DOHH2 (cell line): ENCODE results near the gene ROBO1.
"Not testable (repeated sequence)": the region's sequence is repeated elsewhere in the genome, so short reads cannot be mapped to it uniquely, and the experiment has no call there.

Experiments used
- H3F3A ChIP-seq: fragments of 200-600 bp; sonication (generic), shearing (Covaris generic); 2 replicates; pipeline ENCODE4 v1.6.0; 2016; ENCODE audit warnings: antibody characterized with exemption, mild to moderate bottlenecking; ENCODE audit not compliant: control insufficient read depth, insufficient read depth
- H3K27ac ChIP-seq: fragments of 200-600 bp; sonication (generic); 2 replicates; pipeline ENCODE4 v1.5.1; 2014; ENCODE audit warnings: low read depth, mild to moderate bottlenecking, low read length, moderate library complexity
- H3K27me3 ChIP-seq: fragments of 200-600 bp; sonication (generic); 2 replicates; pipeline ENCODE4 v1.6.1; 2014; ENCODE audit warnings: mild to moderate bottlenecking, low read length, mixed read lengths; ENCODE audit not compliant: control insufficient read depth
- H3K36me3 ChIP-seq: fragments of 200-600 bp; sonication (generic); 2 replicates; pipeline ENCODE4 v1.6.1; 2014; ENCODE audit warnings: mild to moderate bottlenecking, low read length, moderate library complexity, mixed read lengths; ENCODE audit not compliant: control insufficient read depth
- H3K4me1 ChIP-seq: fragments of 200-600 bp; sonication (generic); 2 replicates; pipeline ENCODE4 v1.6.1; 2014; ENCODE audit warnings: mild to moderate bottlenecking, low read length, mixed read lengths; ENCODE audit not compliant: control insufficient read depth
- H3K4me2 ChIP-seq: fragments of 200-600 bp; sonication (generic); 2 replicates; pipeline ENCODE4 v1.6.0; 2014; ENCODE audit warnings: mild to moderate bottlenecking, low read length, moderate library complexity
- H3K4me3 ChIP-seq: fragments of 200-600 bp; sonication (generic); 2 replicates; pipeline ENCODE4 v1.5.1; 2014; ENCODE audit warnings: mild to moderate bottlenecking, low read length, mixed read lengths
- H3K79me2 ChIP-seq: fragments of 200-600 bp; sonication (generic); 2 replicates; pipeline ENCODE4 v1.6.1; 2014; ENCODE audit warnings: mild to moderate bottlenecking, low read length, mixed read lengths; ENCODE audit not compliant: control insufficient read depth
- H3K9me2 ChIP-seq: fragments of 200-600 bp; sonication (generic); replicated peaks from 2 replicates; pipeline ENCODE4 v1.6.1; 2014; ENCODE audit warnings: mild to moderate bottlenecking, low read length, mixed read lengths; ENCODE audit not compliant: control insufficient read depth
- H3K9me3 ChIP-seq: fragments of 200-600 bp; sonication (generic); 2 replicates; pipeline ENCODE4 v1.6.1; 2014; ENCODE audit warnings: antibody characterized with exemption, low read length, mixed read lengths; ENCODE audit not compliant: control insufficient read depth, insufficient read depth
- H4K20me1 ChIP-seq: fragments of 200-600 bp; sonication (generic); 2 replicates; pipeline ENCODE4 v1.6.0; 2014; ENCODE audit warnings: low read depth, mild to moderate bottlenecking, antibody characterized with exemption, low read length, moderate library complexity; ENCODE audit not compliant: control insufficient read depth, insufficient read depth
- CTCF ChIP-seq: fragments of 200-600 bp; sonication (generic); IDR thresholded peaks from one replicate; pipeline ENCODE4 v1.5.1; 2014; ENCODE audit warnings: antibody characterized with exemption, mild to moderate bottlenecking, low read depth, low read length; ENCODE audit not compliant: poor library complexity, severe bottlenecking
- EZH2phosphoT487 ChIP-seq: fragments of 200-600 bp; sonication (generic); IDR thresholded peaks from 2 replicates; pipeline ENCODE4 v1.6.1; 2017; ENCODE audit warnings: borderline replicate concordance, mild to moderate bottlenecking, antibody characterized with exemption, low read length, moderate library complexity, mixed read lengths

The ROBO1 gene

DNA sequence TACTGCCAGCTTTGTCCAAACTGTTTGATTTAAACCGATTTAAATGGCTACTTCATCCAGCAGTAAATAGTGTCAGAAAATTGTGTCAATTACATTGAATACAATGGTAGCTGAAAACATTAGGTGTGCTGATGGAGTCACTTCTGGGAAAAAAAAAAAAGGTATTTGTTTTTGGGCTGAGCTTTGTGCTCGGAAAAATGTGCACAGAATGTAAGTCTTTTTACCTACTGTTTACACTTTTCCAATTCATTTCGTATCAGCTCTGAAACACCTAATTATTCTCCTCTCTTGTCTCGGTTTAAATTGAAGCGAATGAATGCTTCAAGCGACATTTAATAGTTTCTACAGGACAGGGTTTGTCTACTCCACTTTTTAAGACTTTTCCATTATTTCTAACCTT lies 1078.4 kb downstream of the ROBO1 start:
- Histone ChIP-seq H3K4me1 (no peaks in the 10 kb centered on the region), H4K20me1 (no peaks in the 10 kb centered on the region), H3K36me3 (no peaks in the 10 kb centered on the region), H3K79me2 (no peaks in the 10 kb centered on the region), H3K9me2 (no peaks in the 10 kb centered on the region), H3K27me3 (no peaks in the 10 kb centered on the region), H3K4me2 (no peak overlapping the region), H3F3A (no peaks in the 10 kb centered on the region), H3K4me3 (no peak overlapping the region), H3K27ac (no peak overlapping the region), H3K9me3 (no peaks in the 10 kb centered on the region)
- TF ChIP-seq CTCF (no peak), EZH2phosphoT487 (no peak)

GRCh38 chr3:78687520-78687919 lies 1080.3 kb downstream of the ROBO1 start:
- H3K4me3 ChIP-seq: no peak overlapping the region
- H4K20me1 ChIP-seq: no peaks in the 10 kb centered on the region
- no peaks in the 10 kb centered on the region for H3K9me2 ChIP-seq
- TF ChIP-seq CTCF (no peak), EZH2phosphoT487 (no peak)
- no peaks in the 10 kb centered on the region for H3F3A ChIP-seq
- no peak overlapping the region for H3K4me2 ChIP-seq
- no peaks in the 10 kb centered on the region for H3K27me3 ChIP-seq
- no peaks in the 10 kb centered on the region for H3K79me2 ChIP-seq
- H3K27ac ChIP-seq: no peak overlapping the region
- H3K9me3 ChIP-seq: no peaks in the 10 kb centered on the region
- H3K4me1 ChIP-seq: no peaks in the 10 kb centered on the region
- no peaks in the 10 kb centered on the region for H3K36me3 ChIP-seq

- no peaks in the 10 kb centered on the region for H4K20me1 ChIP-seq
- H3K4me2 ChIP-seq: no peak overlapping the region
- no peak overlapping the region for H3K4me3 ChIP-seq
- TF ChIP-seq CTCF (no peak), EZH2phosphoT487 (no peak)
- H3K9me2 ChIP-seq: no peaks in the 10 kb centered on the region
- H3K27ac ChIP-seq: no peak overlapping the region
- no peaks in the 10 kb centered on the region for H3K79me2 ChIP-seq
- no peaks in the 10 kb centered on the region for H3K4me1 ChIP-seq
- no peaks in the 10 kb centered on the region for H3F3A ChIP-seq
- H3K36me3 ChIP-seq: no peaks in the 10 kb centered on the region
- H3K9me3 ChIP-seq: no peaks in the 10 kb centered on the region
- H3K27me3 ChIP-seq: no peaks in the 10 kb centered on the region
These were observed 1084.5 kb downstream of the ROBO1 start for GRCh38 chr3:78683284-78683683.

DNA sequence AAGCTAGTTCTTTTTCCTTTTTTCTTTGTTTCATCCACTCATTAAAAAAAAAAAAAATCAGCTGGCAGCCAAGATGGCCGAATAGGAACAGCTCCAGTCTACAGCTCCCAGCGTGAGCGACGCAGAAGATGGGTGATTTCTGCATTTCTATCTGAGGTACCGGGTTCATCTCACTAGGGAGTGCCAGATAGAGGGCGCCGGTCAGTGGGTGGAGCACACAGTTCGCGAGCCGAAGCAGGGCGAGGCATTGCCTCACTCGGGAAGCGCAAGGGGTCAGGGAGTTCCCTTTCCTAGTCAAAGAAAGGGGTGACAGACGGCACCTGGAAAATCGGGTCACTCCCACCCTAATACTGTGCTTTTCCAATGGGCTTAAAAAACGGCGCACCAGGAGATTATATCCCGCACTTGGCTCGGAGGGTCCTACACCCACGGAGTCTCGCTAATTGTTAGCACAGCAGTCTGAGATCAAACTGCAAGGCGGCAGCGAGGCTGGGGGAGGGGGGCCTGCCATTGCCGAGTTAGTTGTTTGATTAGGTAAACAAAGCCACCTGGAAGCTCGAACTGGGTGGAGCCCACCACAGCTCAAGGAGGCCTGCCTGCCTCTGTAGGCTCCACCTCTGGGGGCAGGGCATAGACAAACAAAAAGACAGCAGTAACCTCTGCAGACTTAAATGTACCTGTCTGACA lies 1092.5 kb downstream of the ROBO1 start:
- not testable (repeated sequence) for H3K4me1 ChIP-seq, H3K4me3 ChIP-seq, H4K20me1 ChIP-seq, H3K36me3 ChIP-seq, H3F3A ChIP-seq, H3K79me2 ChIP-seq, H3K9me2 ChIP-seq, H3K4me2 ChIP-seq, H3K27me3 ChIP-seq, H3K27ac ChIP-seq, H3K9me3 ChIP-seq
